Calu3 (cell line): ENCODE results near the gene CCP110. TPM values are rescaled to one million over a fixed set of nuclear protein-coding genes. Genes with fewer than 3 reads are reported as not detected.

Experiments used
- BruUV-seq: library from RNA; stranded (reverse); fragments of 400-500 nt; replicated peaks from 2 replicates; lab custom pipeline; 2021; lab: Mats Ljungman, UMichigan
- CTCF ChIA-PET: fragments of 300-600 bp; sonication (Branson Sonifier 250); formaldehyde crosslinking; loops from one replicate; lab custom pipeline; 2022; ENCODE audit warnings: antibody characterized with exemption; lab: Charles Lee
- DNase-seq: peaks from one replicate; pipeline ENCODE4 v3.0.0; 2022
- H3K27ac Mint-ChIP-seq: one replicate; pipeline ENCODE4 v1.8.0; 2022; ENCODE audit warnings: mixed read lengths; ENCODE audit not compliant: unreplicated experiment
- H3K27me3 Mint-ChIP-seq: one replicate; pipeline ENCODE4 v1.8.0; 2022; ENCODE audit warnings: mixed read lengths; ENCODE audit not compliant: unreplicated experiment
- H3K36me3 Mint-ChIP-seq: one replicate; pipeline ENCODE4 v1.8.0; 2022; ENCODE audit warnings: mild to moderate bottlenecking, moderate library complexity, mixed read lengths; ENCODE audit not compliant: insufficient read depth, unreplicated experiment
- H3K4me1 Mint-ChIP-seq: one replicate; pipeline ENCODE4 v1.8.0; 2022; ENCODE audit warnings: mild to moderate bottlenecking, low read depth, mixed read lengths; ENCODE audit not compliant: unreplicated experiment
- H3K4me3 Mint-ChIP-seq: one replicate; pipeline ENCODE4 v1.8.0; 2022; ENCODE audit warnings: mild to moderate bottlenecking, low read depth, moderate library complexity, mixed read lengths; ENCODE audit not compliant: unreplicated experiment
- H3K9me3 Mint-ChIP-seq: one replicate; pipeline ENCODE4 v1.8.0; 2022; ENCODE audit warnings: low read depth, mixed read lengths; ENCODE audit not compliant: unreplicated experiment
- intact Hi-C: fragments of 100-400 bp; cut with micrococcal nuclease; formaldehyde crosslinking; loops from one replicate; pipeline ENCODE4 v1.10.0; 2022; ENCODE audit not compliant: unreplicated experiment
- total RNA-seq: library from RNA; stranded (reverse); gene quantifications from 2 replicates; pipeline ENCODE4 v1.2.3, GENCODE V29; 2022
- TF ChIP-seq, protein P1 (sequence below): fragments of 200-600 bp; IDR thresholded peaks from one replicate; pipeline ENCODE4 v1.8.0; 2022; ENCODE audit warnings: antibody characterized with exemption; ENCODE audit not compliant: unreplicated experiment

Gene CCP110
- total RNA-seq, 1 experiment from 2014 or later, result 34.4 TPM

DNA sequence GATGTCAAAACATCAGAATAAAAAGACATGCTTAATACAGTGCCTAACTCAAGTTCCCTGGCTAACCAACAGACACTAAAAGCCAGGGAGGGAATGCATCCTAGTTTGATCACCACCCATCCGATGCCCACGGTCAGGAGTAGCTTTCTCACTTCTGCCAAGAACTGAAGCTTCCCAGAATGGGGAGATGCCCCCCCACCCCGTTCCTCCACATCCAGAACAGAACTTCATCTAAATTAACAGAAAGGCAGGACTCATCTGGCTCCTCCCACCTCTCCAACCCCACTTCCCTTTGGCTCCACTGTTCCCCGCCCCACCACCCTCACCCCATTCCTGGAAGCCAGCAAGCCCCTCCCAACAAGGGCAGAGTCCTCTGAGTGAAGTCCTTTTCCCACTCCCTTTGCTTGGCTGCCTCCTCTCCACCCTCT lies 35.5 kb upstream of the CCP110 start:
- peak overlapping the region; percentile 58 for H3K27ac Mint-ChIP-seq
- TF ChIP-seq, protein P1, sequence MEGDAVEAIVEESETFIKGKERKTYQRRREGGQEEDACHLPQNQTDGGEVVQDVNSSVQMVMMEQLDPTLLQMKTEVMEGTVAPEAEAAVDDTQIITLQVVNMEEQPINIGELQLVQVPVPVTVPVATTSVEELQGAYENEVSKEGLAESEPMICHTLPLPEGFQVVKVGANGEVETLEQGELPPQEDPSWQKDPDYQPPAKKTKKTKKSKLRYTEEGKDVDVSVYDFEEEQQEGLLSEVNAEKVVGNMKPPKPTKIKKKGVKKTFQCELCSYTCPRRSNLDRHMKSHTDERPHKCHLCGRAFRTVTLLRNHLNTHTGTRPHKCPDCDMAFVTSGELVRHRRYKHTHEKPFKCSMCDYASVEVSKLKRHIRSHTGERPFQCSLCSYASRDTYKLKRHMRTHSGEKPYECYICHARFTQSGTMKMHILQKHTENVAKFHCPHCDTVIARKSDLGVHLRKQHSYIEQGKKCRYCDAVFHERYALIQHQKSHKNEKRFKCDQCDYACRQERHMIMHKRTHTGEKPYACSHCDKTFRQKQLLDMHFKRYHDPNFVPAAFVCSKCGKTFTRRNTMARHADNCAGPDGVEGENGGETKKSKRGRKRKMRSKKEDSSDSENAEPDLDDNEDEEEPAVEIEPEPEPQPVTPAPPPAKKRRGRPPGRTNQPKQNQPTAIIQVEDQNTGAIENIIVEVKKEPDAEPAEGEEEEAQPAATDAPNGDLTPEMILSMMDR, result no peak
- no TSS peak for BruUV-seq
- H3K4me3 Mint-ChIP-seq, result no peak overlapping the region
- intact Hi-C loops, result no loop called here
- no peaks in the 10 kb centered on the region for H3K9me3 Mint-ChIP-seq
- CTCF ChIA-PET, result interaction anchor here (0.7 kb wide), 1 partner anchor 277 kb away, joined by 3 read pairs; no protein-coding TSS in a partner anchor
- peaks cover 91% of the 10 kb centered on the region for H3K36me3 Mint-ChIP-seq
- no peaks in the 10 kb centered on the region for H3K27me3 Mint-ChIP-seq
- peaks cover 23% of the 10 kb centered on the region for H3K4me1 Mint-ChIP-seq
- no peak for DNase-seq

- CTCF ChIA-PET, result no interaction called here
- intact Hi-C loops, result no loop called here
These were observed 33.1 kb upstream of the CCP110 start for GRCh38 chr16:19490619-19491018.

DNA sequence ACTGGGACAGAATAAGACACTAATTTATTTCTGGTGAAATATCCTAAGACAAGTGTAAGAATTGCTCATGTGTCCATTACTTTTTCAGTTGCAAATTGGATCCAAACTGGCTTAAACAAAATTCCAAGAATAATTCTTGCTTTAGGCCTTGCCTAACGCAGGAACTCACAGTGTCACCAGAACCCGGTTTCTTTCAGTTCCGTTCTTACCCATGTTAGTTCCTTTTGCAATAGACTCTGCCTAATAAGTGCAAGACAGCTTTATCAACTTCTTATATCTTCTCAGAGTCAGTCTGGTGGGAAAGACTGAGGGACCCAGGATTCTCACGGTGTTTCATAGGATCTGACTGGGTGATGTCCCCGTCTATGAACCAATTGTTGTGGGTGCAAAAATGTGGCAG lies 26.6 kb upstream of the CCP110 start:
- intact Hi-C loops, result no loop called here
- Mint-ChIP-seq H3K9me3 (no peaks in the 10 kb centered on the region), H3K36me3 (peaks cover 91% of the 10 kb centered on the region), H3K4me1 (no peaks in the 10 kb centered on the region), H3K27ac (no peak overlapping the region), H3K27me3 (no peaks in the 10 kb centered on the region), H3K4me3 (no peak overlapping the region)
- CTCF ChIA-PET, result no interaction called here
- TF ChIP-seq, protein P1, result no peak
- DNase-seq, result no peak
- BruUV-seq, result no TSS peak

More at GRCh38 chr16:19490619-19491018, 33.1 kb upstream of the CCP110 start:
- BruUV-seq, result no TSS peak
- Mint-ChIP-seq H3K27ac (no peak overlapping the region), H3K36me3 (peaks cover 83% of the 10 kb centered on the region), H3K9me3 (no peaks in the 10 kb centered on the region), H3K27me3 (no peaks in the 10 kb centered on the region), H3K4me3 (no peak overlapping the region), H3K4me1 (peaks cover 23% of the 10 kb centered on the region)
- TF ChIP-seq, protein P1, result no peak
- no peak for DNase-seq

GRCh38 chr16:19499006-19499405 lies 24.7 kb upstream of the CCP110 start:
- H3K36me3 Mint-ChIP-seq, result peaks cover 91% of the 10 kb centered on the region
- BruUV-seq, result no TSS peak
- CTCF ChIA-PET, result no interaction called here
- H3K4me3 Mint-ChIP-seq, result no peak overlapping the region
- no peak for DNase-seq
- H3K27me3 Mint-ChIP-seq, result no peaks in the 10 kb centered on the region
- no peaks in the 10 kb centered on the region for H3K9me3 Mint-ChIP-seq
- no peak overlapping the region for H3K27ac Mint-ChIP-seq
- intact Hi-C loops, result no loop called here
- TF ChIP-seq, protein P1, result no peak
- no peaks in the 10 kb centered on the region for H3K4me1 Mint-ChIP-seq
